ENCODE data around the gene VEPH1.
"Not testable (repeated sequence)": the region's sequence is repeated elsewhere in the genome, so short reads cannot be mapped to it uniquely, and the experiment has no call there.

The VEPH1 gene

DNA sequence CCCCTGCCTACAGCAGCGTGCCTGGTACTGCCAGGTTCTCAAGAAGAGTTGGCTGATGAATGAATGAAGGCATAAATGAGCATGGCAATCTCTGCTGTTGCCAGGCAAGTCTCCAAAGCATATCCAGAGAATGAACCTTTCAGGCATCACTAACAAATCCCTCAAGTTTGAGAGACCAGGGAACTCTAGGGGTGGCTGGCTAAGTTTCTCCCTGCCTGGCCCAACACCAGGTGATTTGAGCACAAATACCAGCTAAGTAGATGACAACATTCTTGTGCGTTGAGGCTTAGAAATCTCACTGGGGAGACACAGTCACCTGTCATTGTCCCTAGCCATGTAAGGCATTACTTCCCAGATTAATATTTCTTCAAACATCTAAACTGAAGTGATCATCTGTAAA lies 147.9 kb downstream of the VEPH1 start:
- no peak for TF ChIP-seq CTCF (IDR thresholded peaks at IDR 0.05; ENCODE audit: low read depth, low read length, missing control alignments)
- Histone ChIP-seq H3K36me3 (replicated peaks) (no peaks in the 10 kb centered on the region), H3K4me3 (ENCODE audit: low read depth, low read length) (no peak overlapping the region), H3K27ac (no peak overlapping the region), H3K27me3 (replicated peaks) (no peaks in the 10 kb centered on the region)
- DNase-seq, result no peak
- in situ Hi-C loops (cut with HindIII; ENCODE audit: low pct_ligation_motif_present, low sequenced_read_pairs), result no loop called here

DNA sequence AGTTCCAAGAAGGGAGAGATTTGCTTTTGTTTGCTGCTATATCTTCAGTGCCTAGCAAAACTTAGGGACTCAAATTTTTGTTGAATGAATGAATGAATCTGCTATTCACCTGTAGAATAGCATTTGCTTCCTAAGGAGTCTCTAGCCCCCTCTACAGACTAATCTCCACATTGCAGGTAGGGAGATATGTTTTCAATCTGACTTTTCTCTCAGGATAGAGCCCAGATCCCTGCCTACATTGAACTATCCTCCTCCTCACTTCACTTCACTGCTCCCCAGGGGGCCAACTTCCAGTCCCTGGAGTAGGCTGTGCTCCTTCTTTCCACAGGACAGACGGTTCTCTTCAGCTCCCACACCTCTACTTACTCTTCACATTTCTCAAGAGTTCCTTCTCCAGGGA lies 148.5 kb downstream of the VEPH1 start:
- peak; percentile 60 for TF ChIP-seq CTCF (IDR thresholded peaks at IDR 0.05; ENCODE audit: low read depth, low read length, missing control alignments)
- in situ Hi-C loops (cut with HindIII; ENCODE audit: low pct_ligation_motif_present, low sequenced_read_pairs), result no loop called here
- no peak for DNase-seq
- Histone ChIP-seq H3K27ac (no peak overlapping the region), H3K27me3 (replicated peaks) (no peaks in the 10 kb centered on the region), H3K4me3 (ENCODE audit: low read depth, low read length) (no peak overlapping the region), H3K36me3 (replicated peaks) (no peaks in the 10 kb centered on the region)

GRCh38 chr3:157354254-157354653 lies 149.0 kb downstream of the VEPH1 start:
- Histone ChIP-seq H3K27me3 (replicated peaks) (no peaks in the 10 kb centered on the region), H3K4me3 (ENCODE audit: low read depth, low read length) (no peak overlapping the region), H3K27ac (no peak overlapping the region), H3K36me3 (replicated peaks) (no peaks in the 10 kb centered on the region)
- no peak for TF ChIP-seq CTCF (IDR thresholded peaks at IDR 0.05; ENCODE audit: low read depth, low read length, missing control alignments)
- no peak for DNase-seq
- in situ Hi-C loops (cut with HindIII; ENCODE audit: low pct_ligation_motif_present, low sequenced_read_pairs), result no loop called here

DNA sequence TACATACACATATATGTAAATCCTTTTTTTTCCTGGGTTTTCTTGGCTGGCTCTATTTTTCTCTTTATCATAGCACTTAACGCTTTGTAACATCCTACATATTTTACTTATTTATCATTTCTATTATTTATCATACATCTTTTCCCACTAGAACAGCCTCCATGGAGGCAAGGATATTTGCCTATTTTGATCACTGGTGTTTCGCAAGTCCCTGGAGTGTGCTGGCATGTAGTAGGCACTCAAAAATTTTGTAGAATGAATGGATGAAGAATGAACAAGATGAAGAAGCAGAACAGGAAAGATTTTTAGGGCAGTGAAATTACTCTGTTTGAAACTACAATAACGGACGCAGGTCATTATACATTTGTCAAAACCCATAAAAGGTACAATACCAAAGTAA lies 149.6 kb downstream of the VEPH1 start:
- H3K27me3 ChIP-seq (replicated peaks), result no peaks in the 10 kb centered on the region
- H3K4me3 ChIP-seq (ENCODE audit: low read depth, low read length), result no peak overlapping the region
- no peak overlapping the region for H3K27ac ChIP-seq
- DNase-seq, result no peak
- in situ Hi-C loops (cut with HindIII; ENCODE audit: low pct_ligation_motif_present, low sequenced_read_pairs), result no loop called here
- no peak for TF ChIP-seq CTCF (IDR thresholded peaks at IDR 0.05; ENCODE audit: low read depth, low read length, missing control alignments)
- H3K36me3 ChIP-seq (replicated peaks), result no peaks in the 10 kb centered on the region

GRCh38 chr3:157351981-157352380 lies 151.2 kb downstream of the VEPH1 start:
- Histone ChIP-seq H3K27me3 (replicated peaks) (no peaks in the 10 kb centered on the region), H3K4me3 (ENCODE audit: low read depth, low read length) (no peak overlapping the region), H3K36me3 (replicated peaks) (no peaks in the 10 kb centered on the region), H3K27ac (no peak overlapping the region)
- in situ Hi-C loops (cut with HindIII; ENCODE audit: low pct_ligation_motif_present, low sequenced_read_pairs), result no loop called here
- no peak for DNase-seq
- TF ChIP-seq CTCF (IDR thresholded peaks at IDR 0.05; ENCODE audit: low read depth, low read length, missing control alignments), result peak; percentile 7

DNA sequence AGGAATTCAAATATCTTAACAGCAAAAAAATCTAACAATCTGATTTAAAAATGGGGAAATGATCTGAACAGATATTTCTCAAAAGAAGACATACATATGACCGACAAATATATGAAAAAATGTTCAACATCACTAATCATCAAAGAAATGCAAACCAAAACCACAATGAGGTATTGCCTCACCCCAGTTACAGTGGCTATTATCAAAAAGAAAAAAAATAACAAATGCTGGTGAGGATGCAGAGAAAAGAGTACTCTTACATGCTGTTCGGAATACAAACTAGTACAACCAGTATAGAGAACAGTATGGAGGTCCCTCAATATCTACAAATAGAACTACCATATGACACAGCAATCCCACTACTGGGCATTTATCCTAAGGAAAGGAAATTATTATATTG lies 152.6 kb downstream of the VEPH1 start:
- H3K27ac ChIP-seq; DNase-seq; H3K27me3 ChIP-seq (replicated peaks); H3K36me3 ChIP-seq (replicated peaks); in situ Hi-C loops (cut with HindIII; ENCODE audit: low pct_ligation_motif_present, low sequenced_read_pairs); H3K4me3 ChIP-seq (ENCODE audit: low read depth, low read length): not testable (repeated sequence)

- H3K4me3 ChIP-seq (ENCODE audit: low read depth, low read length); in situ Hi-C loops (cut with HindIII; ENCODE audit: low pct_ligation_motif_present, low sequenced_read_pairs); H3K27me3 ChIP-seq (replicated peaks); H3K36me3 ChIP-seq (replicated peaks); DNase-seq: not testable (repeated sequence)
- H3K27ac ChIP-seq, result peak overlapping the region; percentile 29
Measured at GRCh38 chr3:157348304-157349075, 154.7 kb downstream of the VEPH1 start.

All from brain microvascular endothelial cell (primary cell).